ENCODE data around the gene DMRT1.

Gene DMRT1

DNA sequence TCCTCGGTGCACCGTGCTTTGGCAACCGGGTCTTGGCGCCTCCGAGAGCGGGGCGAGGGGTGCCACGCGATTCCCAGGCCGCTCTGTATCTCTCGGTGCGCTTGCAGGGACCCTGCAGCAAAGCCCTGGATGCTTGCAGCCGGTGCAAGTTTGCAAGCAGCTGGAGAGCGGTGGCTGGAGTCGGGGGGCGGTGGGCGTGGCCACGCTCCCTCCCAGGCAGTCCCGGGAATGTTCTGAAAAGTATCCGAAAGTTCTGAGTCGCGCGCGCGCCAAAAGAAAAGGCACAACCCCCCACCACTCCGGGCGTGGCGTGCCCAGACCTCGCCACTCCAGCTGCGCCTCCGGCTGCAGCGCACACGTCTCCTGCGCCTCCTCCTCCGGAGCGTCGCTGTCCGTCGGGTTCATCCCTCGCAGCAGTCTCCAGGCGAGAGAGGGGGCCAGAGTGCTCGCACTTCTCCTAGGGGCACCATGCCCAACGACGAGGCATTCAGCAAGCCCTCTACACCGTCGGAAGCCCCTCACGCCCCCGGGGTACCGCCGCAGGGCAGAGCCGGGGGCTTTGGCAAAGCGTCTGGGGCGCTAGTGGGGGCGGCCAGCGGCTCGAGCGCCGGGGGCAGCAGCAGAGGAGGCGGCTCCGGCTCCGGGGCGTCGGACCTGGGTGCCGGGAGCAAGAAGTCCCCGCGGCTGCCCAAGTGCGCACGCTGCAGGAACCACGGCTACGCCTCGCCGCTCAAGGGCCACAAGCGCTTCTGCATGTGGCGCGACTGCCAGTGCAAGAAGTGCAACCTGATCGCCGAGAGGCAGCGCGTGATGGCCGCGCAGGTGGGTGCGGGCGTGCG is at the start of gene DMRT1:
DMRT1 (plus strand) TSS at position 327 of the 839 bp plus-strand sequence; CDS start at position 469, 142 bp downstream.
- no peak within 1 kb of the TSS for H3K27ac ChIP-seq
- TF ChIP-seq ZFX (IDR thresholded peaks at IDR 0.05) = no peak
- no peak for TF ChIP-seq CTCF (conservative IDR thresholded peaks at IDR 0.05)

DNA sequence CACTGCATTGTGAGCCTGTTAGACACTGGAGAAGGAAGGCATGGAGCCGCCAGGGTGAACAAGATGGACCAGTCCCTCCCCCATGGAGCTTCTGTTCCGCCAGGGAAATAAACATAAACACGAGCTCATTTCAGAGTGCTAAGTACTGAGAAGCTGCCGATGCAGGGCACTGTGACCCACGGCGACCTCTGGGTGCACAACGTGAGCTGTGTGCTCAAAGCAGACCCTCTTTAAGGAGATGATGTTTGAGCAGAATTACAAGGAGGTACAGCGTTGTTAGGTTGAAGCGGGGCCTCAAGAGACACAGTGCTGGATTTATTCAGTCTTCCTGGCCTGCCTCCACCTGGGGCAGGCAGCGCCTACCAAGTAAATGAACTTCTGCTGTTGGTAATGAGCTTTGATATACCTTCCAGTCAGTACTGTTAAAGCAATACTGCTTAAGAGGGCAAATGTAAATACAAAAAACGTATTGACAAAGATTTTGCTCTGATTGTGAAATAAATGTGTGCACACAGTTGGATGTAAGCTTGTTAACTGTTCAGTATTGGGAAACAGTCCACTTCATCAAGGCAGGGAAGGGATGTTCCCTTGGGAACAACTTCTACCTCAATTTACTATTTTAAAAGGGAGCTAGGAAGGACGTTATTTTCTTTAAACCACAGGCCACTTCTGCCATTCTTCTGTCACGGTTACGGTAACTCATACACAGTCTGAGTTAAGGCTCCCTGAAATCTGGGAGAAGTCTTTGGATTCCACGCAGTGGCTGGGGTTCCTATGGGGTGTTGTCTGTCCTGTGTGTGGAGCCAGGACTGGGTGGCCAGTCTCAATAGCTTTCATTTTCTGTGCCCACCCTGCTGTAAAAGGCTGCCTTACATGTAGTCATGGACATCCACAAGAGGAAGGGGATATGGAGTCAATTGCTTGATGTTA is 48.9 kb upstream of the DMRT1 start:
- TF ChIP-seq ZFX (IDR thresholded peaks at IDR 0.05) = no peak
- no peak for TF ChIP-seq CTCF (conservative IDR thresholded peaks at IDR 0.05)

DNA sequence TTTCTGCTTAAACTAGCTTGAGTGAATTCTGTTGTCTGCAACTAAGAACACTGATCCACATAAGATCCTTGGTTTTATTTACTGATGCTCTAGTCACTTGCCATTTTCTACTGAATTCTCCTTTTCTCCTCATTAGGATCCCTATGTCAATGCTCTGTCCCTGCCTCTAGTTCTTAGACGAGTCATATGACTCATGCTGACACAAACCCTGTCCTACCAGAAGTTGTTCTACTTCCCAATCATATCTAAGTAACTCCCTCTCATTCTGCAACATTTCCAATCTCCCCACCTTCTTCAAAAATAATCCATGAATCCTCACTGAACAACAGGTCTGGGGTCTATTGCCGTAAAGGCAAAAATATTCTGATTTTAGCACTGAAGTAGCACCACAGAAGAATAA is 47.1 kb upstream of the DMRT1 start:
- TF ChIP-seq ZFX (IDR thresholded peaks at IDR 0.05) (no peak), CTCF (conservative IDR thresholded peaks at IDR 0.05) (no peak)
- no peak overlapping the region for H3K27ac ChIP-seq

More for the DNA sequence above, 48.9 kb upstream of the DMRT1 start:
- H3K27ac ChIP-seq = no peak overlapping the region

- TF ChIP-seq CTCF (conservative IDR thresholded peaks at IDR 0.05) (no peak), ZFX (IDR thresholded peaks at IDR 0.05) (no peak)
- no peak overlapping the region for H3K27ac ChIP-seq
Measured at GRCh38 chr9:795869-796268, 45.6 kb upstream of the DMRT1 start.

- TF ChIP-seq ZFX (IDR thresholded peaks at IDR 0.05) (no peak), CTCF (conservative IDR thresholded peaks at IDR 0.05) (no peak)
- no peak overlapping the region for H3K27ac ChIP-seq
Measured at GRCh38 chr9:800591-801150, 40.8 kb upstream of the DMRT1 start.

- TF ChIP-seq CTCF (conservative IDR thresholded peaks at IDR 0.05) (no peak), ZFX (IDR thresholded peaks at IDR 0.05) (no peak)
- no peak overlapping the region for H3K27ac ChIP-seq
Measured at GRCh38 chr9:801399-802071, 40.0 kb upstream of the DMRT1 start.
